ENCODE measurements around the gene NAPA.
A peak's percentile ranks its signal among the peaks of the same experiment; 100 is the strongest.

Gene NAPA

DNA sequence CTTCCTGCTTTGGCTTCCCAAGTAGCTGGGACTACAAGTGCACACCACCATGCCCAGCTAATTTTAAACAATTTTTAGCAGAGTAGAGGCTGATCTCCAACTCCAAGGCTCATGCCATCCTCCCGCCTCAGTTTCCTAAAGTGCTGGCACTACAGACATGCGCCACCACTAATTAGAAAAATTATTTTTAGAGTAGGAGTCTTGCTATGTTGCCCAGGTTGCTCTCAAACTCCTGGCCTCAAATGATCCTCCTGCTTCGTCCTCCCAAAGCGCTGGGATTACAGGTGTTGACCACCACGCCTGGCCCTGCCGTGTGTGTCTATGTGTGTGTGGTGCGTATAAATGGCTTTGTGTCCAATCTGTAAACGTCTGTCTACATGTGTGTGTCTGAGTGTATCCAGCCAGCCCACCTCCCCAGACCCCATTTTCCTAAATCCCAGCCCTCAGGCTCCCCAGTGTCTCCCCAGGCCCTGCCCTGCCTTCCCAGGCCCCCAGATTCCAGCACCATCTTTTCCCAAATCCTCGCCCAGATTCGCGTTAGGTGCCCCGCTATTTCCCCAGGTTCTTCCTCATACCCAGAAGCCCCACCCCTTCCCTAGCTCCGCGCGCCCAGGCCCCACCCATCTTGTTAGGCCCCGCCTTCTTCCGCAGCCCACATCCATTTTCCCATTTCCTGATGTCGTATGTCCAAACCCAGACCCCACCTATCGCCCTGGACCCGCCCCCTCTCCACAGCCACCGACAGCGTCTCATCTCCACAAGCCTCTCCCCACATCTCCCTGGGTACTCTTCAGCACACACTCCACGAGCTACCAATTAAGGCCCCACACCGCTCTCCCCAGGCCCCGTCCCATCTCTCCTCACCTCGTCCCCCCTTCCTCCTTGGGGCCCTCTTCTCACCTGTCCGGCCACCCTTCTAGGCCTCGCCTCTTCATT, 68.1 kb downstream of the NAPA start:
- no peak overlapping the region for H3K27ac ChIP-seq (replicated peaks; ENCODE audit: low read length)
- H2BK15ac ChIP-seq (ENCODE audit: low read length): no peak overlapping the region
- H3K9ac ChIP-seq (ENCODE audit: low read depth, low read length, poor library complexity): no peak overlapping the region
- no peak for DNase-seq (ENCODE audit: low spot score)
- H4K91ac ChIP-seq (ENCODE audit: low read depth, low read length, poor library complexity): no peak overlapping the region
- H2BK12ac ChIP-seq (ENCODE audit: low read length): no peak overlapping the region
- H3K14ac ChIP-seq (ENCODE audit: low read length): no peak overlapping the region
- H3K9me3 ChIP-seq (replicated peaks in 1 of 2; ENCODE audit: control insufficient read depth in 2 of 2, insufficient read depth in 1 of 2, low read depth in 1 of 2, low read length in 2 of 2): peaks cover 0 to 1% of the 10 kb centered on the region in 2 donors
- no peak overlapping the region for H3K4ac ChIP-seq (ENCODE audit: low read length)
- H3K36me3 ChIP-seq (replicated peaks in 1 of 2; ENCODE audit: control insufficient read depth in 2 of 2, insufficient read depth in 2 of 2, low read length in 2 of 2): no peaks in the 10 kb centered on the region
- peak overlapping the region; percentile 17 to 51 for H3K4me3 ChIP-seq (ENCODE audit: low read length in 2 of 2)
- no peak overlapping the region for H4K8ac ChIP-seq (ENCODE audit: low read depth, low read length)
- peaks cover 2% of the 10 kb centered on the region for H3K79me1 ChIP-seq (ENCODE audit: low read depth, low read length)
- H3K4me2 ChIP-seq (ENCODE audit: insufficient read depth, low read length, poor library complexity, severe bottlenecking): peak overlapping the region; percentile 69
- peak overlapping the region; percentile 86 for H2AFZ ChIP-seq (ENCODE audit: low read length)
- peaks cover 7 to 60% (median 45%) of the 10 kb centered on the region in 3 experiments for H3K27me3 ChIP-seq (ENCODE audit: control insufficient read depth in 3 of 3, insufficient read depth in 3 of 3, low read depth in 1 of 3, low read length in 3 of 3)
- peaks cover 4 to 11% of the 10 kb centered on the region in 2 donors for H3K4me1 ChIP-seq (ENCODE audit: control insufficient read depth in 2 of 2, insufficient read depth in 1 of 2, low read depth in 1 of 2, low read length in 2 of 2)
- no peak overlapping the region for H2BK5ac ChIP-seq (ENCODE audit: low read length)
- peak overlapping the region; percentile 64 for H3K18ac ChIP-seq (ENCODE audit: low read length)
- no peak overlapping the region for H2BK120ac ChIP-seq (ENCODE audit: low read depth, low read length)
- H2AK5ac ChIP-seq (ENCODE audit: low read depth, low read length): no peak overlapping the region
- no CpG with 5 or more reads among the region's 28 CpGs for WGBS, 2 donors (ENCODE audit: extremely low coverage in 2 of 2, insufficient read length in 2 of 2, insufficient replicate concordance in 1 of 2)
- H3K23ac ChIP-seq (ENCODE audit: low read depth, low read length, poor library complexity): peak overlapping the region; percentile 93

DNA sequence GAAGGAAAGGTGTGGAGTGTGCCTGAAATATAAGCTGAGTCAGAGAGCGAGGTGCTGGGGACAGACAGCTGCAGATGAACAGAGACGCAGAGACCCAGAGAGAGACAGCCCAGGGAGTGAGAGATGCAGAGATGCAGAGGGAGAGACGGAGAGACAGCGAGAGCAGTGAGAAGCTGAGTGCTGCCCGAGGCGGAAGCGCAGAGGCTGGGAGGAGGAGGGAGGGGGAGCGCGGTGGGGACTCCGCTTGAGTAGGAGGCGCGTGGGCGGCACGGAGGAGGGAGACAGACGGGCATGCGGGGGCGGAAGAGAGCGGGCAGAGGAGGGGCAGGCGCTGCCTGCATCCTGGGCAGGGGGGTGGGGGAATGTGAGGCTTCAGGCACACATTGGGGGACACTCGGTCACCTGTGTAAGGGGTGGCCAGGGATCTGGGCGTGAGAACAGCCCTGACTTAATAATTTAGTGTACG, 68.9 kb downstream of the NAPA start:
- peaks cover 4 to 11% of the 10 kb centered on the region in 2 donors for H3K4me1 ChIP-seq (ENCODE audit: control insufficient read depth in 2 of 2, insufficient read depth in 1 of 2, low read depth in 1 of 2, low read length in 2 of 2)
- no peak overlapping the region for H3K23ac ChIP-seq (ENCODE audit: low read depth, low read length, poor library complexity)
- no peaks in the 10 kb centered on the region for H3K36me3 ChIP-seq (replicated peaks in 1 of 2; ENCODE audit: control insufficient read depth in 2 of 2, insufficient read depth in 2 of 2, low read length in 2 of 2)
- no peak overlapping the region for H4K8ac ChIP-seq (ENCODE audit: low read depth, low read length)
- no peak overlapping the region for H2BK15ac ChIP-seq (ENCODE audit: low read length)
- no peak overlapping the region for H2BK5ac ChIP-seq (ENCODE audit: low read length)
- H2AFZ ChIP-seq (ENCODE audit: low read length): peak overlapping the region; percentile 2
- no peak overlapping the region for H2BK120ac ChIP-seq (ENCODE audit: low read depth, low read length)
- H3K4ac ChIP-seq (ENCODE audit: low read length): no peak overlapping the region
- H3K4me2 ChIP-seq (ENCODE audit: insufficient read depth, low read length, poor library complexity, severe bottlenecking): peak overlapping the region; percentile 20
- H3K14ac ChIP-seq (ENCODE audit: low read length): no peak overlapping the region
- no peak overlapping the region for H2AK5ac ChIP-seq (ENCODE audit: low read depth, low read length)
- no peak for DNase-seq (ENCODE audit: low spot score)
- no peak overlapping the region for H3K18ac ChIP-seq (ENCODE audit: low read length)
- H3K9me3 ChIP-seq (replicated peaks in 1 of 2; ENCODE audit: control insufficient read depth in 2 of 2, insufficient read depth in 1 of 2, low read depth in 1 of 2, low read length in 2 of 2): peaks cover 0 to 1% of the 10 kb centered on the region in 2 donors
- no peak overlapping the region for H2BK12ac ChIP-seq (ENCODE audit: low read length)
- H3K79me1 ChIP-seq (ENCODE audit: low read depth, low read length): peaks cover 2% of the 10 kb centered on the region
- no peak overlapping the region for H4K91ac ChIP-seq (ENCODE audit: low read depth, low read length, poor library complexity)
- no CpG with 5 or more reads among the region's 22 CpGs for WGBS, 2 donors (ENCODE audit: extremely low coverage in 2 of 2, insufficient read length in 2 of 2, insufficient replicate concordance in 1 of 2)
- peaks cover 7 to 60% (median 45%) of the 10 kb centered on the region in 3 experiments for H3K27me3 ChIP-seq (ENCODE audit: control insufficient read depth in 3 of 3, insufficient read depth in 3 of 3, low read depth in 1 of 3, low read length in 3 of 3)
- H3K4me3 ChIP-seq (ENCODE audit: low read length in 2 of 2): no peak overlapping the region
- no peak overlapping the region for H3K9ac ChIP-seq (ENCODE audit: low read depth, low read length, poor library complexity)
- H3K27ac ChIP-seq (replicated peaks; ENCODE audit: low read length): no peak overlapping the region

DNA sequence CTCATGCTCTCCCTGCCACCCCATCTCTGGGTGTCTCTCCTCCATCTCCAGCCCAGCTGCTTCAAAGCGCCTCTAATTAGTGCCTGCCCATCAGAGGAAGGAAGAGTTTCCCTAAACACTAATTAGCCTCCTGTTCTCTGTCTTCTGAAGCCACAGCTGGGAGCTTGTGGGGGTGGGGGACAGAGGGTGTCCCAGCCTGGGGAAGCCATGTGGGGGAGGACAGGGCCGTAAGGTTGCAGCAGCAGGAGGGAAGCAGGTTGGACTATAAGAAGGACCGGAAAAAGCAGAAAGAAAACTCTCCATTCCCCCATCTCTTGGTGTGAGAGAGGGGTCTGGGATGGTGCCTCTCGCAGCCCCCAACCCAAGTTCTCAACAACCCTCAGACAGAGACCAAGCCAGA, 69.3 kb downstream of the NAPA start:
- no peak for DNase-seq (ENCODE audit: low spot score)
- Histone ChIP-seq H3K9ac (ENCODE audit: low read depth, low read length, poor library complexity) (no peak overlapping the region), H3K18ac (ENCODE audit: low read length) (no peak overlapping the region), H3K4me2 (ENCODE audit: insufficient read depth, low read length, poor library complexity, severe bottlenecking) (no peak overlapping the region), H2BK15ac (ENCODE audit: low read length) (no peak overlapping the region), H3K4me1 (ENCODE audit: control insufficient read depth in 2 of 2, insufficient read depth in 1 of 2, low read depth in 1 of 2, low read length in 2 of 2) (peaks cover 4 to 11% of the 10 kb centered on the region in 2 donors), H3K79me1 (ENCODE audit: low read depth, low read length) (peaks cover 2% of the 10 kb centered on the region), H3K27ac (replicated peaks; ENCODE audit: low read length) (no peak overlapping the region), H2BK120ac (ENCODE audit: low read depth, low read length) (no peak overlapping the region), H3K14ac (ENCODE audit: low read length) (no peak overlapping the region), H3K4me3 (ENCODE audit: low read length in 2 of 2) (no peak overlapping the region), H2AFZ (ENCODE audit: low read length) (peak overlapping the region; percentile 2), H2AK5ac (ENCODE audit: low read depth, low read length) (no peak overlapping the region), H3K23ac (ENCODE audit: low read depth, low read length, poor library complexity) (no peak overlapping the region), H4K8ac (ENCODE audit: low read depth, low read length) (no peak overlapping the region), H3K9me3 (replicated peaks in 1 of 2; ENCODE audit: control insufficient read depth in 2 of 2, insufficient read depth in 1 of 2, low read depth in 1 of 2, low read length in 2 of 2) (peaks cover 0 to 1% of the 10 kb centered on the region in 2 donors), H3K4ac (ENCODE audit: low read length) (no peak overlapping the region), H2BK5ac (ENCODE audit: low read length) (no peak overlapping the region), H2BK12ac (ENCODE audit: low read length) (no peak overlapping the region), H4K91ac (ENCODE audit: low read depth, low read length, poor library complexity) (no peak overlapping the region), H3K27me3 (ENCODE audit: control insufficient read depth in 3 of 3, insufficient read depth in 3 of 3, low read depth in 1 of 3, low read length in 3 of 3) (peaks cover 7 to 58% (median 45%) of the 10 kb centered on the region in 3 experiments), H3K36me3 (replicated peaks in 1 of 2; ENCODE audit: control insufficient read depth in 2 of 2, insufficient read depth in 2 of 2, low read length in 2 of 2) (no peaks in the 10 kb centered on the region)
- WGBS, 2 donors (ENCODE audit: extremely low coverage in 2 of 2, insufficient read length in 2 of 2, insufficient replicate concordance in 1 of 2): no CpG with 5 or more reads among the region's 4 CpGs

- H2BK12ac ChIP-seq (ENCODE audit: low read length): peak overlapping the region; percentile 73
- no peak overlapping the region for H2BK15ac ChIP-seq (ENCODE audit: low read length)
- H3K4ac ChIP-seq (ENCODE audit: low read length): no peak overlapping the region
- H3K4me1 ChIP-seq (ENCODE audit: control insufficient read depth in 2 of 2, insufficient read depth in 1 of 2, low read depth in 1 of 2, low read length in 2 of 2): peaks cover 4 to 11% of the 10 kb centered on the region in 2 donors
- no peak overlapping the region for H2BK5ac ChIP-seq (ENCODE audit: low read length)
- peak overlapping the region; percentile 91 for H3K23ac ChIP-seq (ENCODE audit: low read depth, low read length, poor library complexity)
- no peak overlapping the region for H3K9ac ChIP-seq (ENCODE audit: low read depth, low read length, poor library complexity)
- H3K27me3 ChIP-seq (ENCODE audit: control insufficient read depth in 3 of 3, insufficient read depth in 3 of 3, low read depth in 1 of 3, low read length in 3 of 3): peaks cover 7 to 51% (median 45%) of the 10 kb centered on the region in 3 experiments
- no peak overlapping the region for H3K27ac ChIP-seq (replicated peaks; ENCODE audit: low read length)
- H4K91ac ChIP-seq (ENCODE audit: low read depth, low read length, poor library complexity): no peak overlapping the region
- H3K4me2 ChIP-seq (ENCODE audit: insufficient read depth, low read length, poor library complexity, severe bottlenecking): no peak overlapping the region
- peak overlapping the region in 1 of 2 donors; percentile 33 for H3K4me3 ChIP-seq (ENCODE audit: low read length in 2 of 2)
- WGBS, 2 donors (ENCODE audit: extremely low coverage in 2 of 2, insufficient read length in 2 of 2, insufficient replicate concordance in 1 of 2): no CpG with 5 or more reads among the region's 22 CpGs
- no peak overlapping the region for H2BK120ac ChIP-seq (ENCODE audit: low read depth, low read length)
- no peak overlapping the region for H2AFZ ChIP-seq (ENCODE audit: low read length)
- DNase-seq (ENCODE audit: low spot score): peak; percentile 64
- H3K36me3 ChIP-seq (replicated peaks in 1 of 2; ENCODE audit: control insufficient read depth in 2 of 2, insufficient read depth in 2 of 2, low read length in 2 of 2): no peaks in the 10 kb centered on the region
- peak overlapping the region; percentile 56 for H3K14ac ChIP-seq (ENCODE audit: low read length)
- H3K79me1 ChIP-seq (ENCODE audit: low read depth, low read length): peaks cover 2% of the 10 kb centered on the region
- H4K8ac ChIP-seq (ENCODE audit: low read depth, low read length): no peak overlapping the region
- H3K18ac ChIP-seq (ENCODE audit: low read length): peak overlapping the region; percentile 38
- H3K9me3 ChIP-seq (replicated peaks in 1 of 2; ENCODE audit: control insufficient read depth in 2 of 2, insufficient read depth in 1 of 2, low read depth in 1 of 2, low read length in 2 of 2): peaks cover 0 to 1% of the 10 kb centered on the region in 2 donors
- no peak overlapping the region for H2AK5ac ChIP-seq (ENCODE audit: low read depth, low read length)
Observed at GRCh38 chr19:47444388-47444821, 70.5 kb downstream of the NAPA start.
